Fibroblast of lung (primary cell): Measurements from ENCODE around the gene USP11. TPM values are rescaled to one million over a fixed set of nuclear protein-coding genes. Genes with fewer than 3 reads are reported as not detected.
A peak's percentile ranks its signal among the peaks of the same experiment; 100 is the strongest.

Experiments
- DNase-seq, 2 donors: peaks; one replicate each; pipeline versions ENCODE4 v3.0.0 to v3.0.0-alpha.2; 2010; ENCODE audit warnings: low read depth in 2 of 2
- H2AFZ ChIP-seq: 2 replicates; pipeline ENCODE4 v1.5.1; 2012; ENCODE audit warnings: low read length, control low read depth, inconsistent platforms
- H3K27ac ChIP-seq: 2 replicates; pipeline ENCODE4 v1.5.1; 2011; ENCODE audit warnings: low read length, control low read depth; ENCODE audit not compliant: insufficient read depth
- H3K27me3 ChIP-seq: 2 replicates; pipeline ENCODE4 v1.5.1; 2011; ENCODE audit warnings: mild to moderate bottlenecking, low read length; ENCODE audit not compliant: control insufficient read depth, insufficient read depth
- H3K36me3 ChIP-seq: 2 replicates; pipeline ENCODE4 v1.5.1; 2011; ENCODE audit warnings: low read length; ENCODE audit not compliant: control insufficient read depth, insufficient read depth
- H3K4me1 ChIP-seq: 2 replicates; pipeline ENCODE4 v1.5.1; 2011; ENCODE audit warnings: low read length; ENCODE audit not compliant: control insufficient read depth, insufficient read depth; ENCODE audit errors: extremely low read depth
- H3K4me2 ChIP-seq: 2 replicates; pipeline ENCODE4 v1.5.1; 2011; ENCODE audit warnings: low read length, control low read depth; ENCODE audit not compliant: insufficient read depth; ENCODE audit errors: extremely low read depth
- H3K4me3 ChIP-seq, 4 experiments: fragments of 200-600 bp in 1 of 4; sonication (generic) in 1 of 4; replicated peaks in 1 of 4; 2 replicates each; pipeline ENCODE4 v1.5.1; 2011 to 2016; ENCODE audit warnings: low read length in 4 of 4, low read depth in 3 of 4, mild to moderate bottlenecking in 3 of 4, control low read depth in 2 of 4, inconsistent platforms in 1 of 4, mixed read lengths in 1 of 4; ENCODE audit not compliant: insufficient read depth in 1 of 4; ENCODE audit errors: control extremely low read depth in 1 of 4
- H3K79me2 ChIP-seq: 2 replicates; pipeline ENCODE4 v1.5.1; 2012; ENCODE audit warnings: mild to moderate bottlenecking, low read length, inconsistent platforms; ENCODE audit not compliant: control insufficient read depth, insufficient read depth
- H3K9ac ChIP-seq: 2 replicates; pipeline ENCODE4 v1.5.1; 2011; ENCODE audit warnings: mild to moderate bottlenecking, low read length, control low read depth; ENCODE audit not compliant: insufficient read depth
- H3K9me3 ChIP-seq: 2 replicates; pipeline ENCODE4 v1.5.1; 2012; ENCODE audit warnings: low read depth, low read length; ENCODE audit not compliant: control insufficient read depth, insufficient read depth
- H4K20me1 ChIP-seq: 2 replicates; pipeline ENCODE4 v1.5.1; 2011; ENCODE audit warnings: low read length; ENCODE audit not compliant: control insufficient read depth, insufficient read depth; ENCODE audit errors: extremely low read depth
- EZH2 ChIP-seq: IDR thresholded peaks from 2 replicates; pipeline ENCODE4 v1.5.1; 2012; ENCODE audit warnings: low read length, control low read depth, mild to moderate bottlenecking; ENCODE audit errors: missing control alignments
- polyA plus RNA-seq, 2 donors: library from polyadenylated mRNA; depleted of rRNA in 1 of 2; stranded (reverse) in 1 of 2; unstranded in 1 of 2; fragments of >200 nt; gene quantifications; 2 replicates each; pipeline ENCODE4 v1.2.1, GENCODE V29; 2011 to 2012; ENCODE audit warnings: missing spikeins in 1 of 2
- total RNA-seq: library from RNA; depleted of rRNA; stranded (reverse); fragments of >200 nt; gene quantifications from 2 replicates; pipeline ENCODE4 v1.2.1, GENCODE V29; 2014
- TF ChIP-seq, protein P1 (sequence below), 2 donors: IDR thresholded peaks in 1 of 2; conservative IDR thresholded peaks in 1 of 2; 1 replicate in 1 of 2; 2 replicates in 1 of 2; pipeline ENCODE4 v1.5.1; 2011 to 2012; ENCODE audit warnings: low read length in 2 of 2, control low read depth in 1 of 2, inconsistent platforms in 1 of 2, low read depth in 1 of 2, mild to moderate bottlenecking in 1 of 2

USP11 gene
- total and polyA plus RNA-seq, 2 donors (not counting 1 experiment from before 2014, with no cell fraction given): 24.6 to 47.9 TPM

GRCh38 chrX:47264483-47265173 lies 31.8 kb downstream of the USP11 start:
- Histone ChIP-seq H3K4me1 (no peaks in the 10 kb centered on the region), H3K36me3 (no peaks in the 10 kb centered on the region), H2AFZ (no peak overlapping the region), H3K4me2 (no peak overlapping the region), H4K20me1 (no peaks in the 10 kb centered on the region), H3K27ac (no peak overlapping the region), H3K9me3 (no peaks in the 10 kb centered on the region), H3K9ac (no peak overlapping the region), H3K4me3 (no peak overlapping the region), H3K79me2 (no peaks in the 10 kb centered on the region), H3K27me3 (no peaks in the 10 kb centered on the region)
- no peak for TF ChIP-seq EZH2
- TF ChIP-seq, protein P1, sequence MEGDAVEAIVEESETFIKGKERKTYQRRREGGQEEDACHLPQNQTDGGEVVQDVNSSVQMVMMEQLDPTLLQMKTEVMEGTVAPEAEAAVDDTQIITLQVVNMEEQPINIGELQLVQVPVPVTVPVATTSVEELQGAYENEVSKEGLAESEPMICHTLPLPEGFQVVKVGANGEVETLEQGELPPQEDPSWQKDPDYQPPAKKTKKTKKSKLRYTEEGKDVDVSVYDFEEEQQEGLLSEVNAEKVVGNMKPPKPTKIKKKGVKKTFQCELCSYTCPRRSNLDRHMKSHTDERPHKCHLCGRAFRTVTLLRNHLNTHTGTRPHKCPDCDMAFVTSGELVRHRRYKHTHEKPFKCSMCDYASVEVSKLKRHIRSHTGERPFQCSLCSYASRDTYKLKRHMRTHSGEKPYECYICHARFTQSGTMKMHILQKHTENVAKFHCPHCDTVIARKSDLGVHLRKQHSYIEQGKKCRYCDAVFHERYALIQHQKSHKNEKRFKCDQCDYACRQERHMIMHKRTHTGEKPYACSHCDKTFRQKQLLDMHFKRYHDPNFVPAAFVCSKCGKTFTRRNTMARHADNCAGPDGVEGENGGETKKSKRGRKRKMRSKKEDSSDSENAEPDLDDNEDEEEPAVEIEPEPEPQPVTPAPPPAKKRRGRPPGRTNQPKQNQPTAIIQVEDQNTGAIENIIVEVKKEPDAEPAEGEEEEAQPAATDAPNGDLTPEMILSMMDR (conservative IDR thresholded peaks at IDR 0.05 in 1 of 2, IDR thresholded peaks at IDR 0.05 in 1 of 2; ENCODE audit: low read depth in 1 of 2, low read length in 2 of 2): no peak
- DNase-seq: peak; percentile 11 to 71

DNA sequence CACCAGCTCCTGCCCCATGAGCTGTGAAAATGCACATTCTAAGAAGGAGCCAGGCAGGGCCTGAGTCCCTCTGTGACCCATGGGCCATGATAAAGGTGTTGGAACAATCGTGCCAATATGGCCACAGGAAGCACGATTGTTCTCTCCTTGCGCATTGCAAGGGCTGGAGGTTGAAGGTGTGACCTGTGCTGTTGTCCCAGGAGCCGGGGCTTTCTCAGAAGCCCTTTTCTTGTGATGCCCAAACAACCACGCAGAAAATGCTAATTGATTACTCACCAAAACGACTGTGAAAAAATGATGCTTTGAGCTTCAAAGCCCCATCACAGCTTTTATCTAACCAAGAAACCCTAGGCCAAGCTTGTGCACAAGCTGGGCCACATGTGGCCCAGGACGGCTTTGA lies 33.8 kb downstream of the USP11 start:
- no peak overlapping the region for H3K9ac ChIP-seq
- H3K9me3 ChIP-seq: no peaks in the 10 kb centered on the region
- no peak overlapping the region for H3K4me3 ChIP-seq
- no peak overlapping the region for H3K4me2 ChIP-seq
- no peaks in the 10 kb centered on the region for H3K36me3 ChIP-seq
- no peaks in the 10 kb centered on the region for H3K79me2 ChIP-seq
- no peaks in the 10 kb centered on the region for H3K4me1 ChIP-seq
- H2AFZ ChIP-seq: no peak overlapping the region
- no peaks in the 10 kb centered on the region for H4K20me1 ChIP-seq
- no peak overlapping the region for H3K27ac ChIP-seq
- no peaks in the 10 kb centered on the region for H3K27me3 ChIP-seq
- DNase-seq: no peak
- TF ChIP-seq EZH2: no peak
- TF ChIP-seq, protein P1 (conservative IDR thresholded peaks at IDR 0.05 in 1 of 2, IDR thresholded peaks at IDR 0.05 in 1 of 2; ENCODE audit: low read depth in 1 of 2, low read length in 2 of 2): no peak

GRCh38 chrX:47272013-47272408 lies 39.2 kb downstream of the USP11 start:
- no peak for DNase-seq
- no peak overlapping the region for H3K9ac ChIP-seq
- H3K36me3 ChIP-seq: no peaks in the 10 kb centered on the region
- H3K9me3 ChIP-seq: no peaks in the 10 kb centered on the region
- TF ChIP-seq, protein P1 (conservative IDR thresholded peaks at IDR 0.05 in 1 of 2, IDR thresholded peaks at IDR 0.05 in 1 of 2; ENCODE audit: low read depth in 1 of 2, low read length in 2 of 2): no peak
- no peak for TF ChIP-seq EZH2
- no peak overlapping the region for H2AFZ ChIP-seq
- no peak overlapping the region for H3K4me3 ChIP-seq
- H3K79me2 ChIP-seq: no peaks in the 10 kb centered on the region
- H3K27me3 ChIP-seq: no peaks in the 10 kb centered on the region
- H3K4me2 ChIP-seq: no peak overlapping the region
- H3K4me1 ChIP-seq: no peaks in the 10 kb centered on the region
- no peaks in the 10 kb centered on the region for H4K20me1 ChIP-seq
- H3K27ac ChIP-seq: no peak overlapping the region
